ENCODE measurements around the gene GAPT. TPM values are rescaled to one million over a fixed set of nuclear protein-coding genes. Genes with fewer than 3 reads are reported as not detected.

GAPT gene
- total RNA-seq = not detected in 2 replicates

DNA sequence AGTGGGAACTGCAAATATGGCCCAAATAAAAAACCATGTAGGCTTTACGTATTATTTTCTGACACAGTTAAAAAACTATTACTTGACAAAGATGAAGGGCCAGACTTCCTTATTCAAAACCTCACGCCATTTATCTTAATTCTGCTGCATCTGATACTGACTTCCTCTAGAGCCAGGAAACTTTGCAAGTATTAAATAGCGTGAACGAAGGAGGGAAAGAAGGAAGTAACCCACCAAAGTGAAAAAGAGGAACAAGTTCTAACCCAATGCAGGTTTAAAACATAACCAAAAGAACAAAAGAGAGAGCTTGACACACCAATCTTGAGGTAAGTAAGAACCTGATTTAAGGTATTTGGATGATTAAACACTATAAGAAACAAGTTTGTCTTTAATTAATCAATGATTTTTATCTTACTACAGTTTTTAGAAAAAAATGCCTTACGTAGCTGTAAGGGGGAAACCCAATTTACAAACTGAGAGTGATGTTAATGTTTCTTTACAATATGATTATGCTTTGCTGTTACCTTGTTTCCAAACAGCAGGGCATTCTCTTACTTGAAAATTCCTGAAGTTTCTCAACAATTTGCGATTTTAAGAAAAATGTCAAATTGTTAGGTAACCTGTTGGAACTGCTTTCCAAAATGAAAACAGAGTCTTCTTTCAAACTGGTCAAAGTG is at the start of gene GAPT:
GAPT (plus strand) TSS at position 220 of the 677 bp plus-strand sequence. CDS start 3,102 bp downstream, outside the sequence.
- H3K4me3 ChIP-seq (ENCODE audit: low read depth, low read length) = no peak within 1 kb of the TSS
- DNase-seq (ENCODE audit: low read depth) (no peak), FAIRE-seq (no peak)
- TF ChIP-seq, protein P1, sequence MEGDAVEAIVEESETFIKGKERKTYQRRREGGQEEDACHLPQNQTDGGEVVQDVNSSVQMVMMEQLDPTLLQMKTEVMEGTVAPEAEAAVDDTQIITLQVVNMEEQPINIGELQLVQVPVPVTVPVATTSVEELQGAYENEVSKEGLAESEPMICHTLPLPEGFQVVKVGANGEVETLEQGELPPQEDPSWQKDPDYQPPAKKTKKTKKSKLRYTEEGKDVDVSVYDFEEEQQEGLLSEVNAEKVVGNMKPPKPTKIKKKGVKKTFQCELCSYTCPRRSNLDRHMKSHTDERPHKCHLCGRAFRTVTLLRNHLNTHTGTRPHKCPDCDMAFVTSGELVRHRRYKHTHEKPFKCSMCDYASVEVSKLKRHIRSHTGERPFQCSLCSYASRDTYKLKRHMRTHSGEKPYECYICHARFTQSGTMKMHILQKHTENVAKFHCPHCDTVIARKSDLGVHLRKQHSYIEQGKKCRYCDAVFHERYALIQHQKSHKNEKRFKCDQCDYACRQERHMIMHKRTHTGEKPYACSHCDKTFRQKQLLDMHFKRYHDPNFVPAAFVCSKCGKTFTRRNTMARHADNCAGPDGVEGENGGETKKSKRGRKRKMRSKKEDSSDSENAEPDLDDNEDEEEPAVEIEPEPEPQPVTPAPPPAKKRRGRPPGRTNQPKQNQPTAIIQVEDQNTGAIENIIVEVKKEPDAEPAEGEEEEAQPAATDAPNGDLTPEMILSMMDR (IDR thresholded peaks at IDR 0.05; ENCODE audit: insufficient read depth, low read length, severe bottlenecking) = no peak
- peaks cover 3% of the 10 kb centered on the region for H3K27me3 ChIP-seq (ENCODE audit: control insufficient read depth, insufficient read depth, low read length)
- H3K36me3 ChIP-seq (ENCODE audit: control insufficient read depth, insufficient read depth, low read length) = no peaks in the 10 kb centered on the region

GRCh38 chr5:58444805-58445204 is 46.4 kb upstream of the GAPT start:
- no peaks in the 10 kb centered on the region for H3K27me3 ChIP-seq (ENCODE audit: control insufficient read depth, insufficient read depth, low read length)
- DNase-seq (ENCODE audit: low read depth) (peak; percentile 83), FAIRE-seq (no peak)
- TF ChIP-seq, protein P1 (IDR thresholded peaks at IDR 0.05; ENCODE audit: insufficient read depth, low read length, severe bottlenecking) = no peak
- no peaks in the 10 kb centered on the region for H3K36me3 ChIP-seq (ENCODE audit: control insufficient read depth, insufficient read depth, low read length)
- no peak overlapping the region for H3K4me3 ChIP-seq (ENCODE audit: low read depth, low read length)

GRCh38 chr5:58446024-58446423 is 45.2 kb upstream of the GAPT start:
- TF ChIP-seq, protein P1 (IDR thresholded peaks at IDR 0.05; ENCODE audit: insufficient read depth, low read length, severe bottlenecking) = no peak
- Histone ChIP-seq H3K27me3 (ENCODE audit: control insufficient read depth, insufficient read depth, low read length) (no peaks in the 10 kb centered on the region), H3K36me3 (ENCODE audit: control insufficient read depth, insufficient read depth, low read length) (no peaks in the 10 kb centered on the region), H3K4me3 (ENCODE audit: low read depth, low read length) (no peak overlapping the region)
- FAIRE-seq (no peak), DNase-seq (ENCODE audit: low read depth) (no peak)

GRCh38 chr5:58447226-58447625 is 44.0 kb upstream of the GAPT start:
- DNase-seq (ENCODE audit: low read depth) (no peak), FAIRE-seq (no peak)
- no peak overlapping the region for H3K4me3 ChIP-seq (ENCODE audit: low read depth, low read length)
- no peaks in the 10 kb centered on the region for H3K36me3 ChIP-seq (ENCODE audit: control insufficient read depth, insufficient read depth, low read length)
- TF ChIP-seq, protein P1 (IDR thresholded peaks at IDR 0.05; ENCODE audit: insufficient read depth, low read length, severe bottlenecking) = no peak
- H3K27me3 ChIP-seq (ENCODE audit: control insufficient read depth, insufficient read depth, low read length) = no peaks in the 10 kb centered on the region

- DNase-seq (ENCODE audit: low read depth) = no peak
- Histone ChIP-seq H3K4me3 (ENCODE audit: low read depth, low read length) (no peak overlapping the region), H3K36me3 (ENCODE audit: control insufficient read depth, insufficient read depth, low read length) (peaks cover 1% of the 10 kb centered on the region), H3K27me3 (ENCODE audit: control insufficient read depth, insufficient read depth, low read length) (no peaks in the 10 kb centered on the region)
- FAIRE-seq = no peak
- TF ChIP-seq, protein P1 (IDR thresholded peaks at IDR 0.05; ENCODE audit: insufficient read depth, low read length, severe bottlenecking) = no peak
These were observed 41.2 kb upstream of the GAPT start for GRCh38 chr5:58450018-58450417.
